HepG2 (cell line): ENCODE measurements around the gene SLC22A23. TPM values are rescaled to one million over a fixed set of nuclear protein-coding genes. Genes with fewer than 3 reads are reported as not detected.

Experiments used
- ARNTL ChIP-seq: sonication (generic); formaldehyde crosslinking; IDR thresholded peaks from 2 replicates; pipeline ENCODE4 v1.4.0; 2020; ENCODE audit warnings: mild to moderate bottlenecking, missing genetic modification reagents
- MXI1 ChIP-seq: IDR thresholded peaks from 3 replicates; pipeline ENCODE4 v1.6.1; 2012; ENCODE audit warnings: low read depth, low read length, inconsistent platforms, borderline replicate concordance
- NFIC ChIP-seq: IDR thresholded peaks from 2 replicates; pipeline ENCODE4 v1.6.1; 2012; ENCODE audit warnings: mild to moderate bottlenecking, low read length, inconsistent platforms
- PHF21A ChIP-seq: sonication (generic); formaldehyde crosslinking; IDR thresholded peaks from 2 replicates; pipeline ENCODE4 v1.5.0; 2020; ENCODE audit warnings: mild to moderate bottlenecking, missing genetic modification reagents
- REST ChIP-seq, 2 experiments: IDR thresholded peaks; 2 replicates each; pipeline ENCODE4 v1.6.1; 2011 to 2012; ENCODE audit warnings: low read length in 2 of 2, borderline replicate concordance in 1 of 2, low read depth in 1 of 2, mild to moderate bottlenecking in 1 of 2, moderate library complexity in 1 of 2
- SOX13 ChIP-seq, 3 experiments: fragments of 450-650 bp in 1 of 3; sonication (generic) in 1 of 3; formaldehyde crosslinking in 1 of 3; IDR thresholded peaks in 2 of 3; conservative IDR thresholded peaks in 1 of 3; 2 replicates each; pipeline versions ENCODE4 v1.5.0 to v1.6.1; 2016 to 2020; ENCODE audit warnings: antibody characterized with exemption in 1 of 3, mild to moderate bottlenecking in 1 of 3, missing compliant biosample characterization in 1 of 3, missing genetic modification reagents in 1 of 3, moderate library complexity in 1 of 3
- TBX2 ChIP-seq: sonication (generic); formaldehyde crosslinking; IDR thresholded peaks from 2 replicates; pipeline ENCODE4 v1.5.0; 2020; ENCODE audit warnings: missing genetic modification reagents, mild to moderate bottlenecking, borderline replicate concordance
- TFDP1 ChIP-seq: IDR thresholded peaks from 2 replicates; pipeline ENCODE4 v1.6.1; 2016; ENCODE audit warnings: missing compliant biosample characterization, missing genetic modification reagents, borderline replicate concordance
- THRA ChIP-seq: sonication (generic); formaldehyde crosslinking; IDR thresholded peaks from 2 replicates; pipeline ENCODE4 v1.4.0; 2020; ENCODE audit warnings: missing genetic modification reagents, borderline replicate concordance
- UBTF ChIP-seq: sonication (generic); formaldehyde crosslinking; IDR thresholded peaks from 2 replicates; pipeline ENCODE4 v1.4.0; 2020; ENCODE audit warnings: mild to moderate bottlenecking, missing genetic modification reagents
- ZBTB7B ChIP-seq: sonication (generic); formaldehyde crosslinking; IDR thresholded peaks from 2 replicates; pipeline ENCODE4 v1.4.0; 2020; ENCODE audit warnings: missing genetic modification reagents
- ZFP90 ChIP-seq: sonication (generic); formaldehyde crosslinking; IDR thresholded peaks from 2 replicates; pipeline ENCODE4 v1.8.0; 2022; ENCODE audit warnings: missing genetic modification reagents, mild to moderate bottlenecking, inconsistent platforms, borderline replicate concordance
- ZNF124 ChIP-seq: sonication (generic); formaldehyde crosslinking; IDR thresholded peaks from 2 replicates; pipeline ENCODE4 v1.4.0; 2020; ENCODE audit warnings: missing genetic modification reagents
- ZNF317 ChIP-seq: sonication (generic); formaldehyde crosslinking; IDR thresholded peaks from 2 replicates; pipeline ENCODE4 v1.5.0; 2020; ENCODE audit warnings: mild to moderate bottlenecking, missing genetic modification reagents
- ZSCAN9 ChIP-seq: IDR thresholded peaks from 2 replicates; pipeline ENCODE4 v1.6.1; 2016; ENCODE audit warnings: borderline replicate concordance
- polyA plus RNA-seq, 8 experiments: library from polyadenylated mRNA; depleted of rRNA in 3 of 8; stranded (reverse) in 7 of 8; unstranded in 1 of 8; fragments of >200 nt; fragmentation: Illumina TruSeq in 4 of 8; extraction: Trizol in 4 of 8; gene quantifications; 2 replicates each; pipeline versions ENCODE4 v1.2.1 to v1.2.3, GENCODE V29; 2011 to 2016; ENCODE audit warnings: low read depth in 4 of 8, missing spikeins in 1 of 8, mixed read lengths in 1 of 8; ENCODE audit not compliant: insufficient read depth in 1 of 8
- total RNA-seq, 5 experiments: library from RNA; depleted of rRNA; stranded (reverse); fragments of >200 nt; fragmentation: Illumina TruSeq; extraction: Trizol; gene quantifications; 2 replicates each; pipeline ENCODE4 v1.2.3, GENCODE V29; 2016; ENCODE audit warnings: low read depth in 1 of 5

SLC22A23 gene
- total and polyA plus RNA-seq, 2 of the 13 experiments (the other 11 are each of a cell fraction or from before 2014, with no cell fraction given), result 11.8 to 17.5 TPM

- TF ChIP-seq REST (IDR thresholded peaks at IDR 0.05; ENCODE audit: borderline replicate concordance in 1 of 2, low read depth in 1 of 2, low read length in 2 of 2) (no peak), SOX13 (IDR thresholded peaks at IDR 0.05) (0 out of 2 replicates have a peak, but pooled peaks have one; percentile 14), SOX13 (CRISPR knock-in tag; conservative IDR thresholded peaks at IDR 0.05 in 1 of 2, IDR thresholded peaks at IDR 0.05 in 1 of 2) (peak in 1 of 2 experiments; percentile 72; a peak in 1 of 4 replicates), ZSCAN9 (peak; percentile 34; the same call in 1 of the 2 replicates), PHF21A (CRISPR knock-in tag) (peak; percentile 76; the same call in 1 of the 2 replicates), ZNF317 (no peak; the same call in 1 of the 2 replicates), UBTF (CRISPR knock-in tag) (no peak; the same call in 1 of the 2 replicates), MXI1 (no peak), ZBTB7B (CRISPR knock-in tag) (peak; percentile 83; the same call in 1 of the 2 replicates), THRA (CRISPR knock-in tag) (peak; percentile 83), NFIC (peak; percentile 75; the same call in 1 of the 2 replicates), TBX2 (CRISPR knock-in tag) (peak; percentile 58), ZFP90 (CRISPR knock-in tag) (no peak), ARNTL (CRISPR knock-in tag) (peak; percentile 76), ZNF124 (0 out of 2 replicates have a peak, but pooled peaks have one; percentile 31), TFDP1 (CRISPR knock-in tag) (0 out of 2 replicates have a peak, but pooled peaks have one; percentile 10)
Observed at GRCh38 chr6:3366596-3367413, 90.0 kb downstream of the SLC22A23 start (continued).
